HG03139 (cell line): Measurements from ENCODE around the gene RPS6KB1.
"Not testable (repeated sequence)": the region's sequence is repeated elsewhere in the genome, so short reads cannot be mapped to it uniquely, and the experiment has no call there.

Experiments used
- ATAC-seq: cut with Tn5 transposase; IDR thresholded peaks from one replicate; pipeline ENCODE4 v1.9.1; 2021; ENCODE audit not compliant: unreplicated experiment

The RPS6KB1 gene

GRCh38 chr17:59870482-59870881 is 22.4 kb upstream of the RPS6KB1 start:
- ATAC-seq: no peak

DNA sequence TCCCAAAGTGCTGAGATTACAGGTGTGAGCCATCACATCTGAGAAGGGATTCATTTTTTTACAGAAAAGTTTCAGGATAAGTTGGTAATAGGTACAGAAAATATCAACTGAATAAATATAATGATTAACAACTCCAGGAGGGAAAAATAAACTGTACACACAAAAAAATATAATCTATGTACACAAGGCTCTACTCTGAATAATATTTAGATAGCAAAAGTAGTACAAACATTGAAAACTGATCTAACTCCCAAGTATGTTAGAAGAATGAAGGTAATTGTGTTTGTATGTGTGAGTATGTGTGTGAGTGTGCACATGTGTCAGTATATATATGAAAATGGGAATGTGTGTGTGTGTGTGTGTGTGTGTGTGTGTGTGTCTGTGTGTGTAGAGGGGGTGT is 20.6 kb upstream of the RPS6KB1 start:
- no peak for ATAC-seq

GRCh38 chr17:59873414-59873813 is 19.5 kb upstream of the RPS6KB1 start:
- ATAC-seq: not testable (repeated sequence)

DNA sequence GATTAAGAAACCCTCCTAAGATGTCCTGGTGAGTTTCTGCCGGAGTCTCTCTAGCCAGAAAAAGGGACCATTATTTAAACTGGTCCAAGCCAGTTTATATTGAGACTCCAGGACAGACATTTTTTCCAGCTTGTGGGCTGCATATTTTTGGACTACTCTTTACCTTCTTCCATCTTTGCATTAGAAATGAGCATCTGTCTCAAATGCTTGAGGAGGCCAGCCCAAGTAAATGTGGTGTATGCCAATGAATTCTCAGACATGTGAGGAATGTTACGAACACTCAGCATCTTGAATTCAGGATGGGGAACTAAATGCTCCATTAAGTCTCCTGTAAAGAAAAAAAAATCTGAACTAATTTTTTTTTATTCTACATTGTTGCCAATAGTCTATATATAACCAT is 18.5 kb upstream of the RPS6KB1 start:
- no peak for ATAC-seq

DNA sequence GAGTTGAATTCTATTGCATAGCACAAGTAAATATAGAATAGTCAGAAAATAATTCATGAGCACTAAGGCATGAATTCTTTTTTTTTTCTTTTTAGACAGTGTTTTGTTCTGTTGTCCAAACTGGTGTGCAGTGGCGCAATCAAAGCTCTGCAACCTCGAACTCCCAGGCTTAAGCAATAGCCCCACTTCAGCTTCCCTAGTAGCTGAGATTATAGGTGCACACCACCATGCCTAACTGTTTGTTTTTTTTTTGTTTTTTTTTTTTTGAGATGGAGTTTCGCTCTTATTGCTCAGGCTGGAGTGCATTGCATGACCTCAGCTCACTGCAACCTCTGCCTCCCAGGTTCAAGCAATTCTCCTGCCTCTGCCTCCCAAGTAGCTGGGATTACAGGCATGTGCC is 16.8 kb upstream of the RPS6KB1 start:
- ATAC-seq: no peak

DNA sequence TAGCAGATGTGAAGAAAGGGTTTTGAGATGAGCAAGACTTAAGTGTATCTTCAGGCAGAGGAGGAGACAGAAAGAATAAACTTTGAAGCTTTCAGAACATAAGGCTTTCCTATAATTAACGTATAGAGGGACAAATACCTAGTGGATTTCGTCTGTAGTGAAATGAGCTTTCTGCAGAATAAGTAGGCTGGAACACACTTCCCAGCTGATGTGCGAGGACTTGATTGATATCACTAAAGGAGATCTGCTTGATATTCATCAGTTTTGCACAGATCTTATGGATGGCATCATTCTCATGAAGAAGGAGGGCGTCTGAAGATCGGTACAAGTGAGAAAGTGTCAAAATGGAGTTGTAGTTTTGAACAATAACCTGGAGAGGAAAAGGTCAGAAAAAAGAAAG is 15.0 kb upstream of the RPS6KB1 start:
- no peak for ATAC-seq

GRCh38 chr17:59878624-59879023 is 14.3 kb upstream of the RPS6KB1 start:
- no peak for ATAC-seq

- no peak for ATAC-seq
Observed at GRCh38 chr17:59884861-59885260, 8.1 kb upstream of the RPS6KB1 start.

- no peak for ATAC-seq
Observed at GRCh38 chr17:59888145-59888750, 4.7 kb upstream of the RPS6KB1 start.

DNA sequence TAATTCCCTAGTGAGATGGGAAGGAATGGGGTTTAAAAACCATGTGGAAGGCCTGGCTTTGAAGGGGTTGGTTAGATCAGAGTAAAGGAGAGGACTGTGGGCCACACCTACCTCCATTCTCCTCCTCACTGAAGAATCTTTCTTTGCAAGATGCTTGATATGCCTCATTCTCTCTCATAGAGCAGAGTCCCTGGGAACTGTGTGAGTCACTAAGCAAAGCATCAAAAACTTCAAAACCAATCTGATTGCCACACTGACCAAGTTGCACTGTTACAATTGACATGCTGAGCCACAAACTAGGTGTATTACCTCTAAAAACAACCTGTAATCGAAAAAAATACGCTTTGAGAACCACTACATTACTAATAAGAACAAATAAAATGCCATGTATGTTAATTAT is 2.2 kb upstream of the RPS6KB1 start:
- ATAC-seq: no peak

GRCh38 chr17:59892251-59892923 is 534 bp upstream of the RPS6KB1 start:
- ATAC-seq: peak; percentile 52

DNA sequence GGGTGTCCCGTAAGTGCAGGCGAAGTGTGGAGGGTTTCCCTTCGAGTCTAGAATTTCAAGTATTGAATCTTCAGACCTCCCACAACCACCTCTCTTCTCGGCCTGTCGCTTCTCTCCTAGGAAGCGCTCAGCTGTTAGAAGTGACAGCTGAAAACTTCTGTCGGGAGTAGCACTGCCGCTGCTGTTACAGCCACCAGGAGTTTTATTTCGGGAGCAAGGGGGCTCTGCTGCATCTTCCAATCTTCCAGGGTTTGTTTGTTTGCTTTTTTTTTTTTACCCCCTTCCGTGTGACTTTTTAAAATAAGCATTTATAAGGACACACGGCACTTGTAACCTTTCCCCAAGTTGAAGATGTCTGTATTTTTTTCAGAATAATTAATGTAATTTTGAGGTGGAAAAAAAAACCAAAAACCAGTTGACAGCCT is 767 bp downstream of the RPS6KB1 start:
- no peak for ATAC-seq

GRCh38 chr17:59897090-59897489 is 4.2 kb downstream of the RPS6KB1 start:
- ATAC-seq: no peak

GRCh38 chr17:59899099-59899498 is 6.2 kb downstream of the RPS6KB1 start:
- ATAC-seq: no peak

GRCh38 chr17:59901604-59902003 is 8.7 kb downstream of the RPS6KB1 start:
- no peak for ATAC-seq

DNA sequence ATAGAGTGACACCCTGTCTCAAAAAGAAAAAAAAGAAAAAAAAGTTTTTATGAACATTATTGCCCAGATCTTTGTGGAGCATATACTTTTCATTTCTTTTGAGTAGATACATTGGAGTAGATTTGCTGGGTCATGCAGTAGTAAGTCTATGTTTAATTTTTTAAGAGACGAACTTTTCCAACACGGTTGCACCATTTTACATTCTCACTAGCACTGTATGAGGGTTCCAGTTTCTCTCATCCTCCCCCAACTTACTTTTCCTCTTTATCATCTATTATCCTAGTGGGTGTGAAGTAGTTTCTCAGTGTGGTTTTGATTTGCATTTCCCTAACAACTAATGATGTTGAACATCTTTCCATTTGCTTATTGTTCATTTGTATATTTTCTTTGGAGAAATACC is 10.5 kb downstream of the RPS6KB1 start:
- no peak for ATAC-seq

DNA sequence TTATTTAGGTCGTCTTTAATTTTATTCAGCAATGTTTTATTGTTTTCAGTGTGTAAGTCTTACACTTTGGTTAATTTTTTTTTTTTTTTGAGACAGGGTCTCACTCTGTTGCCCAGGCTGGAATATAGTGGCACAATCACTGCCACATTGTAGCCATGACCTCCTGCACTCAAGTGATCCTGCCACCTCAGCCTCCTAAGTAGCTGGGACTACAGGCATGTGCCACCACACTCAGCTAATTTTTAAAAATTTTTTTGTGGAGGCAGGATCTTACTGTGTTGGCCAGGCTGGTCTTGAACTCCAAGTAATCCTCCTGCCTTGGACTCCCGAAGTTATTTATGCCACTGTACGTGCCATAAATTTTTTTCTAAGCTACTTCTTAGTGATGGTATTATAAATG is 14.5 kb downstream of the RPS6KB1 start:
- ATAC-seq: no peak

DNA sequence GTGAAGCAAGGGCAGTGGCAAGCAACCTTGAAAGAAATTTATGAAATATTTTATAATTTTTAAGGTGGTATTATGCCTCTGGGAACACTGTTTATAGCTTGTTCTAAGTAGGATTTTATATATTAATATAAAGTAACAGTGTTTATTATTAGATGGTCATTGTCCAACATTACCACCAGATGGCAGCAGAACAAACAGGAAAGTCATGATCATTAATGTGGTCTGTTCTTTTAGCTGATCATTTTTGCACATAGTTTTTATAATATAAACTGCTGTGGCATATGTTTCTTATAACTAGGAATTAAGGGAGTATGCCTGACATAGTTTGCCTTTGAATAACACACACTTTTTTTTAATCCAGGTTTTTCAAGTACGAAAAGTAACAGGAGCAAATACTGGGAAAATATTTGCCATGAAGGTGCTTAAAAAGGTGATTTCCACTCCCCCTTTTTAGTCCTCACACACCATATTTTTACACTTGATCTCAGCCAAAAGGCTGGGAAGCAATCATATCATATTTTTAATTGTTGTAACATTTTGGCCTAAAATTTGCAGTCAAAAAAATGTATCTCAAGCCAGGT is 21.4 kb downstream of the RPS6KB1 start:
- ATAC-seq: no peak

GRCh38 chr17:59916446-59916845 is 23.5 kb downstream of the RPS6KB1 start:
- ATAC-seq: no peak

DNA sequence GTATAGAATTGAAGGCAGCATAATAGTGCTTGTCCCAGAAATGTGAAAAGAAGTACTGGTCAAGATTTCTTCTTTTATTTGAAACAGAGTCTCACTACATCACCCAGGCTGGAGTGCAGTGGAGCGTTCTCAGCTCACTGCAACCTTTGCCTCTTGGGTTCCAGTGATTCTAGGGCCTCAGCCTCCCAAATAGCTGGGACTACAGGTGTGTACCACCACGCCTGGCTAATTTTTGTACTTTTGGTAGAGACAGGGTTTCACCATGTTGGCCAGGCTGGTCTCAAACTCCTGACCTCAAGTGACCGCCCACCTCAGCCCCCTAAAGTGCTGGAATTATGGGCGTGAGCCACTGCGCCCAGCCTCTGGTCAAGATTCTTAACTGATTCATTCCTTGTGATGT is 27.7 kb downstream of the RPS6KB1 start:
- not testable (repeated sequence) for ATAC-seq

- not testable (repeated sequence) for ATAC-seq
Observed at GRCh38 chr17:59930121-59930520, 37.2 kb downstream of the RPS6KB1 start.

DNA sequence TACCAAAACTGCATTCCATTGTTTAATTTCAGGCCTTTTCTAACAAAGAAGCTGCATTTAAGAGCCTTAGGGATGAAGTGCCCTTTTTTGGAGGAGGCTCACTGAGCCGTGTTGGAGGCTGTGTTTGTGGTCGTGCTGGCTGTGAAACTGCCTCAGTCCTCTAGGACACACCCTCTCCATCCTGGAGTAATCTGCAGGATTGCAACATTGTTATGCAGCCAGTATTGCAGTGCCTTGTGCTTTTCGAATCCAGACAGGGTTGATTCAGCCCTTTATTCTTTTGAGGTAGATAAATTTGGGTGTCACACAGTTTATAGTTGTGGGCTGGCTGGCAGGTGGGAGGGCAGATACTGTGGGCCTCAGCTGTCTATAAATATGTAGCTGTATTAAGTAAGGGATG is 37.8 kb downstream of the RPS6KB1 start:
- ATAC-seq: not testable (repeated sequence)

- not testable (repeated sequence) for ATAC-seq
Observed at GRCh38 chr17:59933317-59933716, 40.4 kb downstream of the RPS6KB1 start.
